GM23248 (cell line): ENCODE data around the gene ADGRG1. TPM values are rescaled to one million over a fixed set of nuclear protein-coding genes. Genes with fewer than 3 reads are reported as not detected.

Experiments used
- DNase-seq: peaks from one replicate; pipeline ENCODE4 v3.0.0-alpha.2; 2015
- H2AFZ ChIP-seq: fragments of 200-600 bp; sonication (generic); 2 replicates; pipeline ENCODE4 v1.6.1; 2016; ENCODE audit warnings: antibody characterized with exemption
- H3F3A ChIP-seq: fragments of 200-600 bp; sonication (generic); 2 replicates; pipeline ENCODE4 v1.6.1; 2016; ENCODE audit warnings: mild to moderate bottlenecking, antibody characterized with exemption, mixed run types; ENCODE audit not compliant: insufficient read depth
- H3K27ac ChIP-seq: fragments of 200-600 bp; sonication (generic); 2 replicates; pipeline ENCODE4 v1.5.1; 2016; ENCODE audit warnings: mild to moderate bottlenecking
- H3K27me3 ChIP-seq: fragments of 200-600 bp; sonication (generic); replicated peaks from 2 replicates; pipeline ENCODE4 v1.6.1; 2016; ENCODE audit warnings: mild to moderate bottlenecking; ENCODE audit not compliant: insufficient read depth
- H3K36me3 ChIP-seq: fragments of 200-600 bp; sonication (generic); 2 replicates; pipeline ENCODE4 v1.6.1; 2016; ENCODE audit warnings: low read depth, mild to moderate bottlenecking
- H3K4me1 ChIP-seq: fragments of 200-600 bp; sonication (generic); 2 replicates; pipeline ENCODE4 v1.6.1; 2016; ENCODE audit warnings: mild to moderate bottlenecking; ENCODE audit not compliant: insufficient read depth
- H3K4me2 ChIP-seq: fragments of 200-600 bp; sonication (generic); one replicate; pipeline ENCODE4 v1.6.1; 2016; ENCODE audit warnings: mild to moderate bottlenecking; ENCODE audit not compliant: unreplicated experiment
- H3K4me3 ChIP-seq: fragments of 200-600 bp; sonication (generic); 2 replicates; pipeline ENCODE4 v1.5.1; 2016; ENCODE audit warnings: mild to moderate bottlenecking
- H3K79me2 ChIP-seq: fragments of 200-600 bp; sonication (generic); 2 replicates; pipeline ENCODE4 v1.6.1; 2016; ENCODE audit warnings: mild to moderate bottlenecking; ENCODE audit not compliant: insufficient read depth
- H3K9ac ChIP-seq: fragments of 200-600 bp; sonication (generic); 2 replicates; pipeline ENCODE4 v1.6.1; 2016; ENCODE audit warnings: mild to moderate bottlenecking
- H3K9me2 ChIP-seq: fragments of 200-600 bp; sonication (generic); 2 replicates; pipeline ENCODE4 v1.6.1; 2016; ENCODE audit warnings: mixed run types, mild to moderate bottlenecking, moderate library complexity; ENCODE audit not compliant: insufficient read depth
- H3K9me3 ChIP-seq: fragments of 200-600 bp; sonication (generic); one replicate; pipeline ENCODE4 v1.6.1; 2017; ENCODE audit warnings: low read depth
- H4K20me1 ChIP-seq: fragments of 200-600 bp; sonication (generic); 2 replicates; pipeline ENCODE4 v1.6.0; 2016; ENCODE audit not compliant: insufficient read depth
- EZH2 ChIP-seq: fragments of 200-600 bp; sonication (generic); IDR thresholded peaks from 2 replicates; pipeline ENCODE4 v1.6.1; 2018; ENCODE audit warnings: antibody characterized with exemption, mild to moderate bottlenecking; ENCODE audit not compliant: insufficient read depth, poor library complexity, severe bottlenecking
- EZH2phosphoT487 ChIP-seq: fragments of 200-600 bp; sonication (generic); IDR thresholded peaks from 2 replicates; pipeline ENCODE4 v1.6.1; 2018; ENCODE audit warnings: antibody characterized with exemption, moderate library complexity, mild to moderate bottlenecking, low read depth; ENCODE audit not compliant: insufficient read depth
- WGBS, 2 experiments: methylation state at CpG; one replicate each; pipeline ENCODE4 v1.1.6; 2015 to 2017; ENCODE audit warnings: low lambda C conversion rate in 2 of 2, low coverage in 1 of 2; ENCODE audit errors: missing lambda C conversion rate in 2 of 2; 5-methylcytosine and 5-hydroxymethylcytosine counted together
- in situ Hi-C: fragments of 300-500 bp; cut with MboI; formaldehyde crosslinking; loops from 2 replicates; pipeline ENCODE4 v1.15.0; 2020
- polyA plus RNA-seq: library from polyadenylated mRNA; unstranded; fragments of >200 nt; fragmentation: Nextera tagmentation; extraction: Ambion mirVana; gene quantifications from 2 replicates; pipeline ENCODE4 v1.2.1, GENCODE V29; 2016
- total RNA-seq: library from RNA; depleted of rRNA; stranded (reverse); fragments of >200 nt; shearing (Covaris generic); gene quantifications from 2 replicates; pipeline ENCODE4 v1.2.3, GENCODE V29; 2014

Gene ADGRG1
- total and polyA plus RNA-seq, 2 experiments from 2014 or later: 0.54 to 0.58 TPM

DNA sequence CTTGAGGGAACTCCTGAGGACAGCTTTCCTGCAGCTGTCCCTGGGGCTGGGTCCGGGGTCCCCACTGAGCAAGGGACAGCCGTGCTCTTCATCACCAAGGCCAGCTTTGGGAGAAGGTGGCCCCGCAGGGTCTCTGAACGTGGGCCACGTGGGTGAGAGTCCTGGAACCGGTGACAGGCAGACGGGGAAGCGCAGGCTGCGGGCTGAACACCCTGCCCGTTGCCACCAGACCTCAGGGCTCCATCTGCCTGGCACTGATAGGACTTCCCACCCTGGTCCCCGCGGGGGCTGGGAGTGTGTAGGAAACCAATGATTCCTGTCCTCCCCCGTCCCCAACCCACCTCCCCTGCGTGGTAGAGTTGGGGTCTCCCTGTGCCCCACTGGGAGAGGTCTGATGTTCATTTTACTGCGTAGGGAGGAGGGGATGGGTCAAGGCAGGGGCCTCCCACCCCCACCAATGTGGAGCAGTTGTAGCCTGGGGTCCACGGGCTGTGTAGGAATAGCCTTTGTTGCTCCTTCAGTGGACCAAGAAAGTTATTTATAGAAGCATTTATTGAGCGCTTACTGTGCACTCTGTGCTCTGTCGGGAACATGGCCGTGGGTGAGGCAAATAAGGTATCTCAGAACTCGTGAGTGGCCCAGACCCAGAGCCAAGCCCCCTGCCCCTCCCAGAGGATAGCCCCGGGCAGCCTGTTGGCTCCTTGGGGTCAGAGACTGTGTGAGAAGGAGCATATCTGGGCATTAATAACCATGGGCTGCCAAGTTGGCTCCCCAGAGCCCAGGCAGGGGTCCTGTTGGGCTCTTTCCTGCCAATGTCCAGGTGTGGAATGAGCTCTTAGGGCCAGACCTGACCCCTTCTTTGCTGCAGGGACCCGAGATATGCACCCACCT is 1.3 kb downstream of the ADGRG1 start:
- Histone ChIP-seq H2AFZ (no peak overlapping the region), H3K36me3 (no peaks in the 10 kb centered on the region), H4K20me1 (no peaks in the 10 kb centered on the region), H3K9me3 (no peaks in the 10 kb centered on the region), H3K4me2 (no peak overlapping the region), H3K27me3 (no peaks in the 10 kb centered on the region), H3K4me3 (no peak overlapping the region), H3K79me2 (no peaks in the 10 kb centered on the region), H3K9me2 (no peaks in the 10 kb centered on the region), H3K9ac (no peak overlapping the region), H3K27ac (no peak overlapping the region), H3K4me1 (peaks cover 28% of the 10 kb centered on the region), H3F3A (peaks cover 4% of the 10 kb centered on the region; the same call in 1 of the 2 replicates)
- no peak for DNase-seq
- 85 to 88% methylated on average over 22 of the region's 22 CpGs for WGBS, 2 experiments
- no peak for TF ChIP-seq EZH2phosphoT487
- no peak for TF ChIP-seq EZH2
- in situ Hi-C loops: no loop called here

DNA sequence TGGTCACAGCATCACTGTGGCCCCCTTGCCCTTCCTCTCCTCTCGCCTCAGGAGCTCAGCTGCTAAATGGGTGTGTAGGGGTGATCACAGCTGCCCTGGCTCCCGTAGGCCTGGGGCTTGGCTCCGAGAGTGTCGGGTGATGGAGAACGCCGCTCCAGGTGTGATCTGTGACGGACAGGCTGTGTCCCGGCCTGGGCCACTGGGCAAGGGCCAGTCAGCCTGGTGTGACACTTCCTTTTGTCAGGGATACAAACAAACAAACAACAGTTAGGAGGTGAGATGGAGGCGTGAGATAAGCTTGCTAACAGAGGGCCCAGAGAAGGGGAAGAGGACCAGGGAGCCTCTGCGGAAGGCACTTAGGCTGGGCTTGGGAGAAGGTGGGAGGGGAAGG is 2.0 kb downstream of the ADGRG1 start:
- in situ Hi-C loops: no loop called here
- H3K79me2 ChIP-seq: no peaks in the 10 kb centered on the region
- H3K36me3 ChIP-seq: no peaks in the 10 kb centered on the region
- TF ChIP-seq EZH2phosphoT487 (no peak), EZH2 (no peak)
- no peak overlapping the region for H3K27ac ChIP-seq
- H3K9me3 ChIP-seq: no peaks in the 10 kb centered on the region
- H3K4me1 ChIP-seq: peaks cover 28% of the 10 kb centered on the region
- H3K4me2 ChIP-seq: no peak overlapping the region
- no peak for DNase-seq
- no peak overlapping the region for H3K9ac ChIP-seq
- H3K9me2 ChIP-seq: no peaks in the 10 kb centered on the region
- no peak overlapping the region for H2AFZ ChIP-seq
- 96 to 97% methylated on average over 10 of the region's 10 CpGs for WGBS, 2 experiments
- H3F3A ChIP-seq: peaks cover 4% of the 10 kb centered on the region; the same call in 1 of the 2 replicates
- H4K20me1 ChIP-seq: no peaks in the 10 kb centered on the region
- H3K4me3 ChIP-seq: no peak overlapping the region
- H3K27me3 ChIP-seq: no peaks in the 10 kb centered on the region

DNA sequence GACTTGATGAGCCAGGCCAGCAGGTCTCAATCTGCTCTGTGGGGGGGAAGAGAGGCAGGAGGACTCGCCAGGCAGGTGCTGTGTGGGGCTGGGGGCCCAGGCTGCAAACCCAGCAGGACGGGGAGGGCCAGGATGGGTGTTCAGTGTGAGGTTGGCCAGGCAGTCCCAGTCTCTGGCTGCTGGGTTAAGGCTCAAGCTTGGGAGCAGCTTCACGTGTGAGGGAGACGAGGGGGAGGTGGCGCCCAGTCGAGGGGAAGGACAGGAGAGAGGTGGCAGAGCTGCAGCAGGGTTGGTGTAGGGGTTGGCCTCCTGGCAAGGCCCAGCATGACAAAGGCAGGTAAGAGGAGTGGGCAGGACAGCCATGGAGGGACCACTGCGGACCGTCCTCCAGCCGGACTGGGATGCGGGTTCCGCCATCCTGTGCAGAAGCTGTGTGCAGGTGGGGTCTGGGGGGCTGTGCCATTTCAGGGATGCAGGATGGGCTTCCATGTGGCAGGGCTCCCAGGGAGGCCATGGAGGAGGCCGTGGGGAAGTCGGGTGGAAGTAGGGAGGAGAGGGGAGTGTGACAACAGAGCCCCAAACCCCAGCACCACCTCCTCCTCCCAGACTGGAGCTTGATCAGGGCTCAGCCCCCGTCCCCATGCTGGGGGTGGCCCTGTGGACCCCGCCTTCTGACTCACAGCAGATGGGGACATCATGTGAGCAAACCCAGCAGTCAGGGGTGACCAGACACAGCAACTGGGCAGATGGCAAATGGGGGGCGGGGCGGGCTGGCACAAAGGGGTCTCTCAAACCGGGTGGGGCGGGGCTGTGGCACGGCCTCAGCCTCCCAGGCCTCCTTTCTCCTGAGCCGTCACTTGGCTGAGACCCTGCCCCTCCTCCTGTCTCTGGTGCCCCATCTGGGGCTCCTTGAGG is 2.8 kb downstream of the ADGRG1 start:
- Histone ChIP-seq H3K27me3 (no peaks in the 10 kb centered on the region), H3K27ac (no peak overlapping the region), H3K4me1 (peaks cover 28% of the 10 kb centered on the region), H3K9me3 (no peaks in the 10 kb centered on the region), H3K36me3 (no peaks in the 10 kb centered on the region), H3K9ac (no peak overlapping the region), H3K4me3 (no peak overlapping the region), H3K9me2 (no peaks in the 10 kb centered on the region), H3K4me2 (no peak overlapping the region), H4K20me1 (no peaks in the 10 kb centered on the region), H2AFZ (no peak overlapping the region), H3K79me2 (no peaks in the 10 kb centered on the region), H3F3A (peaks cover 4% of the 10 kb centered on the region; the same call in 1 of the 2 replicates)
- WGBS, 2 experiments: 77 to 82% methylated on average over 14 to 20 of the region's 21 CpGs
- DNase-seq: no peak
- in situ Hi-C loops: no loop called here
- TF ChIP-seq EZH2phosphoT487 (no peak), EZH2 (no peak)

- Histone ChIP-seq H3K4me3 (no peak overlapping the region), H3F3A (no peaks in the 10 kb centered on the region; the same call in 1 of the 2 replicates), H3K9me3 (no peaks in the 10 kb centered on the region), H3K79me2 (no peaks in the 10 kb centered on the region), H4K20me1 (no peaks in the 10 kb centered on the region), H3K9me2 (no peaks in the 10 kb centered on the region), H3K27ac (no peak overlapping the region), H3K4me1 (peaks cover 23% of the 10 kb centered on the region), H3K36me3 (no peaks in the 10 kb centered on the region), H3K4me2 (no peak overlapping the region), H3K9ac (no peak overlapping the region), H2AFZ (no peak overlapping the region), H3K27me3 (no peaks in the 10 kb centered on the region)
- TF ChIP-seq EZH2phosphoT487 (no peak), EZH2 (no peak)
- WGBS, 2 experiments: 89 to 90% methylated on average over 12 to 15 of the region's 15 CpGs
- in situ Hi-C loops: no loop called here
- no peak for DNase-seq
Measured at GRCh38 chr16:57632568-57632967, 4.1 kb downstream of the ADGRG1 start.
